Activated T-cell treated with anti-CD3 and anti-CD28 coated beads, Interleukin-2, amount 50 U/mL, for 24 hours (primary cell): ENCODE data around the gene PDSS2.
"Not testable (repeated sequence)": the region's sequence is repeated elsewhere in the genome, so short reads cannot be mapped to it uniquely, and the experiment has no call there.

Experiments
- DNase-seq: peaks from one replicate; pipeline ENCODE4 v3.0.0-alpha.2; 2020
- H3K27ac Mint-ChIP-seq: 2 replicates; pipeline ENCODE4 v1.8.0; 2020; ENCODE audit warnings: mild to moderate bottlenecking, mixed read lengths
- H3K27me3 Mint-ChIP-seq: 2 replicates; pipeline ENCODE4 v1.8.0; 2020; ENCODE audit warnings: mixed read lengths
- H3K36me3 Mint-ChIP-seq: 2 replicates; pipeline ENCODE4 v1.8.0; 2020; ENCODE audit warnings: low read depth, mixed read lengths
- H3K4me1 Mint-ChIP-seq: 2 replicates; pipeline ENCODE4 v1.8.0; 2020; ENCODE audit warnings: low read depth, mixed read lengths
- H3K4me3 Mint-ChIP-seq: 2 replicates; pipeline ENCODE4 v1.8.0; 2020; ENCODE audit warnings: mild to moderate bottlenecking, moderate library complexity, mixed read lengths
- H3K9me3 Mint-ChIP-seq: 2 replicates; pipeline ENCODE4 v1.8.0; 2020; ENCODE audit warnings: mixed read lengths

The PDSS2 gene

DNA sequence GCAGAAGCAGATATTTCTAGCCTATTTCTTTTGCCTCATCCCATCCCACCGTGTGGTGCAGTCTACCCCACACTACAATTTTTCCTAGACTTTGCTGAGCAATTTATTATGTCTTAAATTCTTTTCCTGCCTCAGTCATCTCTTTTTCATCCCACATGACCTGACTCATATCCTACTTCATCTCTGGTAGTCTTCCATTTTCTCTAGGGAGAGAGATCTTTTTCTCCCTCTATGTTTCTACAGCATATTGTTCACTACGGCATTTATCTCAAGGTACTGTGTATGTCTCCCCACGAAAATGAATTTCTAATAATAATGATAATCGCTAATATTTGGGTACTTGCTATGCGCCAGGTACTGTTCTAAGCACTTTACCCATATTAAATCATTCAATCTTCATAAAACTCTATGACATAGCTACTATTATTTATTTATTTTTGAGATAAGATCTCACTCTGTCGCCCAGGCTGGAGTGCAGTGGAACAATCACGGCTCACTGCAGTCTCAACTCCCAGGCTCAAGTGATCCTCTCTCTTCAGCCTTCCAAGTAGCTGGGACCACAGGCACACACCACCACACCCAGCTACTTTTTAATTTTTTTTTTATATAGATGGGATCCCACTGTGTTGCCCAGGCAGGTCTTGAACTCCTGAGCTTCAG lies 15.6 kb downstream of the PDSS2 start:
- Mint-ChIP-seq H3K27me3 (no peaks in the 10 kb centered on the region), H3K9me3 (peaks cover 16% of the 10 kb centered on the region), H3K4me3 (no peak overlapping the region), H3K27ac (no peak overlapping the region), H3K36me3 (peaks cover 33% of the 10 kb centered on the region), H3K4me1 (peaks cover 34% of the 10 kb centered on the region)
- no peak for DNase-seq

GRCh38 chr6:107442938-107443607 lies 16.3 kb downstream of the PDSS2 start:
- Mint-ChIP-seq H3K27ac (no peak overlapping the region), H3K9me3 (peaks cover 9% of the 10 kb centered on the region), H3K36me3 (peaks cover 27% of the 10 kb centered on the region), H3K27me3 (no peaks in the 10 kb centered on the region), H3K4me3 (no peak overlapping the region), H3K4me1 (peaks cover 36% of the 10 kb centered on the region)
- no peak for DNase-seq

GRCh38 chr6:107441682-107442081 lies 17.7 kb downstream of the PDSS2 start:
- Mint-ChIP-seq H3K36me3 (peaks cover 16% of the 10 kb centered on the region), H3K27me3 (no peaks in the 10 kb centered on the region), H3K27ac (no peak overlapping the region), H3K9me3 (peaks cover 1% of the 10 kb centered on the region), H3K4me3 (no peak overlapping the region), H3K4me1 (peaks cover 40% of the 10 kb centered on the region)
- DNase-seq: no peak

GRCh38 chr6:107440936-107441335 lies 18.4 kb downstream of the PDSS2 start:
- no peaks in the 10 kb centered on the region for H3K27me3 Mint-ChIP-seq
- H3K27ac Mint-ChIP-seq: no peak overlapping the region
- DNase-seq: no peak
- H3K4me1 Mint-ChIP-seq: peaks cover 40% of the 10 kb centered on the region
- no peak overlapping the region for H3K4me3 Mint-ChIP-seq
- peaks cover 10% of the 10 kb centered on the region for H3K36me3 Mint-ChIP-seq
- H3K9me3 Mint-ChIP-seq: no peaks in the 10 kb centered on the region

GRCh38 chr6:107439406-107439805 lies 20.0 kb downstream of the PDSS2 start:
- Mint-ChIP-seq H3K9me3 (no peaks in the 10 kb centered on the region), H3K4me1 (peaks cover 41% of the 10 kb centered on the region), H3K36me3 (peaks cover 6% of the 10 kb centered on the region), H3K27me3 (no peaks in the 10 kb centered on the region), H3K27ac (no peak overlapping the region), H3K4me3 (no peak overlapping the region)
- DNase-seq: no peak

GRCh38 chr6:107437691-107438090 lies 21.7 kb downstream of the PDSS2 start:
- Mint-ChIP-seq H3K27ac (no peak overlapping the region), H3K27me3 (no peaks in the 10 kb centered on the region), H3K36me3 (peaks cover 15% of the 10 kb centered on the region), H3K4me3 (no peak overlapping the region), H3K4me1 (peaks cover 48% of the 10 kb centered on the region), H3K9me3 (no peaks in the 10 kb centered on the region)
- DNase-seq: no peak

- Mint-ChIP-seq H3K4me1 (peaks cover 46% of the 10 kb centered on the region), H3K36me3 (peaks cover 15% of the 10 kb centered on the region), H3K27me3 (no peaks in the 10 kb centered on the region), H3K27ac (no peak overlapping the region), H3K4me3 (no peak overlapping the region), H3K9me3 (no peaks in the 10 kb centered on the region)
- DNase-seq: no peak
Measured at GRCh38 chr6:107436881-107437280, 22.5 kb downstream of the PDSS2 start.

DNA sequence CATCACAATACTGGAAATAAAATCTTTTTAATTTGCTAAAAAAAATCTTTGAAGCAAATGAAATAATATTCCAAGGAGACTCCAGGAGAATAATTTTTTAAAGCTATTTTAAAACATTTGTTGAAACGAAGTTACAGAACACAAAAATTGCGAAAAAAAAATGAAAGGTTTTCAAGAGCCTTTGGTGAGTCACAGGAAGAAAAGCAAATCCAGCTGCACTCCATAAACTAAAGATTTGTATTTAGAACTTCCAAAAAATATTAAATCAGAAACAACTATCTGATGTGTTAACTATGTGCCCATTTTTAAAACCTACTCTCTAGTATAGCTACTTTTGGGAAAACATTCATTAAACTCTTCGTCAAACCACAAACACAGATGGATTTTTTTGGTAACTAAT lies 23.6 kb downstream of the PDSS2 start:
- no peaks in the 10 kb centered on the region for H3K9me3 Mint-ChIP-seq

GRCh38 chr6:107434812-107435211 lies 24.6 kb downstream of the PDSS2 start:
- peaks cover 30% of the 10 kb centered on the region for H3K4me1 Mint-ChIP-seq

More for the DNA sequence above, 23.6 kb downstream of the PDSS2 start:
- no peak overlapping the region for H3K27ac Mint-ChIP-seq
- no peak overlapping the region for H3K4me3 Mint-ChIP-seq
- H3K4me1 Mint-ChIP-seq: peaks cover 35% of the 10 kb centered on the region
- H3K27me3 Mint-ChIP-seq: no peaks in the 10 kb centered on the region
- no peak for DNase-seq
- H3K36me3 Mint-ChIP-seq: peaks cover 15% of the 10 kb centered on the region

GRCh38 chr6:107425951-107426350 lies 33.4 kb downstream of the PDSS2 start:
- H3K27ac Mint-ChIP-seq, DNase-seq, H3K4me3 Mint-ChIP-seq, H3K4me1 Mint-ChIP-seq, H3K27me3 Mint-ChIP-seq: not testable (repeated sequence)
- Mint-ChIP-seq H3K36me3 (peaks cover 49% of the 10 kb centered on the region), H3K9me3 (peaks cover 18% of the 10 kb centered on the region)

More at GRCh38 chr6:107434812-107435211, 24.6 kb downstream of the PDSS2 start:
- peaks cover 16% of the 10 kb centered on the region for H3K36me3 Mint-ChIP-seq
- no peak overlapping the region for H3K4me3 Mint-ChIP-seq
- no peak overlapping the region for H3K27ac Mint-ChIP-seq
- no peak for DNase-seq
- H3K9me3 Mint-ChIP-seq: no peaks in the 10 kb centered on the region
- H3K27me3 Mint-ChIP-seq: no peaks in the 10 kb centered on the region

DNA sequence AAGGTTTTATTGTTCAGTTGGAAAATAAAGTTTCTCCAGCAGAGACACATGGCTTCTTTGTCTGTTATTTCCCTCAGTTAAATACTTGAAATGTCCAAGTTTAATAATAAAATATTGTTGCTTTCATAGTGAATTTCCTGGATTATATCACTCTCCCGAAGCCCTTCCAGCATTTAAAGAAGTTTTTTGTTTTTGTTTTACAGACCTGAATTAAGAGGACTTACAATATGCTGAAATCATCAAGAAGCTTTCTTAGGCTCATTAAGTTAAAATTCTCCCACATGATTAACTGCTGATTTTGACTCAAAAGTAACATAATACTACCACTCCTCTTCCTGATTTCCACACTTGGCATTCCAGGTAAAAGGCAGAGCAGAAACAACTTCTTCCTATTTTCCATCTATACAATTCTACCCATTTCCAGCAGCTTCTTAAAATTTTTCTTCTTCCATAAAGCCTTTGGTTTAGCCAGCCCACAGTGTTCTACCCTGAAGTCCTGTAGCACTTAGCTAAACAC lies 35.8 kb downstream of the PDSS2 start:
- Mint-ChIP-seq H3K27ac (no peak overlapping the region), H3K4me3 (no peak overlapping the region), H3K27me3 (no peaks in the 10 kb centered on the region), H3K36me3 (peaks cover 41% of the 10 kb centered on the region), H3K9me3 (peaks cover 18% of the 10 kb centered on the region), H3K4me1 (peaks cover 14% of the 10 kb centered on the region)
- DNase-seq: no peak

- Mint-ChIP-seq H3K27ac (no peak overlapping the region), H3K4me1 (peaks cover 16% of the 10 kb centered on the region), H3K36me3 (peaks cover 27% of the 10 kb centered on the region), H3K4me3 (no peak overlapping the region), H3K9me3 (peaks cover 12% of the 10 kb centered on the region), H3K27me3 (no peaks in the 10 kb centered on the region)
- no peak for DNase-seq
Measured at GRCh38 chr6:107421696-107422256, 37.6 kb downstream of the PDSS2 start.

DNA sequence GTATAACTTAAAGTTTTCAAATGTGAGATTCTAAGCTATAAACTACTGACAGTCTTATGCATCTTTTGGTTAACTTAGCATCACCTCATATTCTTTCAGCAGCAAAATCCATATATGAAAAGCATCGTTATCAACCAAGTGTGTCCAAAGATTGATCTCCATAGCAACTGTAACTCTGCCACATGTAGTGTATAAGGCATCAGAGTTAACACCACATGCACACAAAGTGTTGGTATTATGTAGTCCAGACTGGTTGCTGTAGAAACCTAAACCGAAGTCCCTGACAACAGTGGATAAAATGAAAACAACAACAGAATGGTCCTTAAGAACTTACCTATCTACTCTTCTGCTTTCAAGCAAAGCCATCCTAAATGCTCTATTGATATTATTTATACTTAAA lies 39.6 kb downstream of the PDSS2 start:
- Mint-ChIP-seq H3K27ac (no peak overlapping the region), H3K4me3 (no peak overlapping the region), H3K27me3 (no peaks in the 10 kb centered on the region), H3K4me1 (peaks cover 16% of the 10 kb centered on the region), H3K9me3 (no peaks in the 10 kb centered on the region), H3K36me3 (peaks cover 7% of the 10 kb centered on the region)
- DNase-seq: no peak

DNA sequence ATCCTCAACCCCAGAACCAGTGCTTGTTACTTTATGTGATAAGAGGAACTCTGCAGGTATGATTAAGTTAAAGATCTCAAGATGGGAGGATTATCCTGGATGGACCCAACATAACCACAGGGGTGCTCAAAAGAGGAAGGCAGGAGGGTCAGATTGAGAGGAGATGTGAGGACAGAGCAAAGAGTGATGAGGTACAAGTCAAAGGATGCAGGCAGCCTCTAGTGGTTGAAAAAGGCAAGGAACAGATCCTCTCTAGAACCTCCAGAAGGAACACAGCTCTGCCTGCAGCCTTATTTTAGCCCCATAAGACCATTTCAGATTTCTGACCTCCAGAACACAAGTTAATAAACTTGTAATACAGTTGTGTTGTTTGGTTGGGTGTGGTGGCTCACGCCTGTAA lies 41.2 kb downstream of the PDSS2 start:
- no peak overlapping the region for H3K4me3 Mint-ChIP-seq
- no peaks in the 10 kb centered on the region for H3K27me3 Mint-ChIP-seq
- peaks cover 13% of the 10 kb centered on the region for H3K4me1 Mint-ChIP-seq
- no peak for DNase-seq
- no peaks in the 10 kb centered on the region for H3K9me3 Mint-ChIP-seq
- peaks cover 4% of the 10 kb centered on the region for H3K36me3 Mint-ChIP-seq
- H3K27ac Mint-ChIP-seq: no peak overlapping the region

- Mint-ChIP-seq H3K4me3 (no peak overlapping the region), H3K27me3 (no peaks in the 10 kb centered on the region), H3K36me3 (peaks cover 13% of the 10 kb centered on the region), H3K4me1 (peaks cover 13% of the 10 kb centered on the region), H3K9me3 (no peaks in the 10 kb centered on the region), H3K27ac (no peak overlapping the region)
- DNase-seq: no peak
Measured at GRCh38 chr6:107416145-107416544, 43.2 kb downstream of the PDSS2 start.
